ENCODE data around the gene KIAA0319L. TPM values are rescaled to one million over a fixed set of nuclear protein-coding genes. Genes with fewer than 3 reads are reported as not detected.

Gene KIAA0319L
- total RNA-seq (2014; rRNA removed; shearing (Covaris generic)) = 22.8 and 23.7 TPM in 2 replicates

GRCh38 chr1:35557118-35557610 is at the start of gene KIAA0319L:
Gene KIAA0319L (minus strand): TSS chr1:35557403. CDS start chr1:35554491, 2,912 bp downstream.
- Histone ChIP-seq H3K36me3 (peaks cover 30% of the 10 kb centered on the region), H3K4me3 (peak within 1 kb of the TSS; percentile 86), H3K4me1 (replicated peaks) (peaks cover 19% of the 10 kb centered on the region), H3K27ac (peak within 1 kb of the TSS; percentile 85), H3K27me3 (replicated peaks) (no peaks in the 10 kb centered on the region), H3K9me3 (replicated peaks) (no peaks in the 10 kb centered on the region)
- DNase-seq (ENCODE audit: low read depth in 1 of 2, low spot score in 2 of 2) = peak; percentile 89 to 98

GRCh38 chr1:35605867-35606182 is 48.6 kb upstream of the KIAA0319L start:
- peak; percentile 65 to 73 for DNase-seq (ENCODE audit: low read depth in 1 of 2, low spot score in 2 of 2)
- Histone ChIP-seq H3K4me3 (no peak overlapping the region), H3K36me3 (peaks cover 80% of the 10 kb centered on the region), H3K27ac (peak overlapping the region; percentile 20), H3K9me3 (replicated peaks) (no peaks in the 10 kb centered on the region), H3K4me1 (replicated peaks) (peaks cover 36% of the 10 kb centered on the region), H3K27me3 (replicated peaks) (no peaks in the 10 kb centered on the region)

- H3K4me1 ChIP-seq (replicated peaks) = peaks cover 36% of the 10 kb centered on the region
- H3K36me3 ChIP-seq = peaks cover 81% of the 10 kb centered on the region
- H3K27me3 ChIP-seq (replicated peaks) = no peaks in the 10 kb centered on the region
- H3K9me3 ChIP-seq (replicated peaks) = no peaks in the 10 kb centered on the region
- H3K27ac ChIP-seq = peak overlapping the region; percentile 20
- no peak for DNase-seq (ENCODE audit: low read depth in 1 of 2, low spot score in 2 of 2)
- no peak overlapping the region for H3K4me3 ChIP-seq
These were observed 48.1 kb upstream of the KIAA0319L start for GRCh38 chr1:35605071-35605866.

GRCh38 chr1:35603941-35604340 is 46.7 kb upstream of the KIAA0319L start:
- Histone ChIP-seq H3K27ac (no peak overlapping the region), H3K4me3 (no peak overlapping the region), H3K4me1 (replicated peaks) (peaks cover 36% of the 10 kb centered on the region), H3K36me3 (peaks cover 85% of the 10 kb centered on the region), H3K9me3 (replicated peaks) (no peaks in the 10 kb centered on the region), H3K27me3 (replicated peaks) (no peaks in the 10 kb centered on the region)
- DNase-seq (ENCODE audit: low read depth in 1 of 2, low spot score in 2 of 2) = no peak

- no peak overlapping the region for H3K27ac ChIP-seq
- no peaks in the 10 kb centered on the region for H3K27me3 ChIP-seq (replicated peaks)
- peaks cover 36% of the 10 kb centered on the region for H3K4me1 ChIP-seq (replicated peaks)
- H3K9me3 ChIP-seq (replicated peaks) = no peaks in the 10 kb centered on the region
- peaks cover 84% of the 10 kb centered on the region for H3K36me3 ChIP-seq
- no peak for DNase-seq (ENCODE audit: low read depth in 1 of 2, low spot score in 2 of 2)
- H3K4me3 ChIP-seq = no peak overlapping the region
These were observed 46.3 kb upstream of the KIAA0319L start for GRCh38 chr1:35603468-35603867.

- Histone ChIP-seq H3K27ac (no peak overlapping the region), H3K9me3 (replicated peaks) (no peaks in the 10 kb centered on the region), H3K4me3 (no peak overlapping the region), H3K36me3 (peaks cover 82% of the 10 kb centered on the region), H3K27me3 (replicated peaks) (no peaks in the 10 kb centered on the region), H3K4me1 (replicated peaks) (peaks cover 14% of the 10 kb centered on the region)
- DNase-seq (ENCODE audit: low read depth in 1 of 2, low spot score in 2 of 2) = no peak
These were observed 43.4 kb upstream of the KIAA0319L start for GRCh38 chr1:35600593-35600992.

GRCh38 chr1:35599411-35599810 is 42.2 kb upstream of the KIAA0319L start:
- Histone ChIP-seq H3K4me1 (replicated peaks) (peaks cover 4% of the 10 kb centered on the region; the same call in 1 of the 2 replicates), H3K4me3 (no peak overlapping the region), H3K27me3 (replicated peaks) (no peaks in the 10 kb centered on the region), H3K27ac (no peak overlapping the region), H3K36me3 (peaks cover 71% of the 10 kb centered on the region), H3K9me3 (replicated peaks) (no peaks in the 10 kb centered on the region)
- DNase-seq (ENCODE audit: low read depth in 1 of 2, low spot score in 2 of 2) = no peak

- no peaks in the 10 kb centered on the region for H3K9me3 ChIP-seq (replicated peaks)
- no peaks in the 10 kb centered on the region for H3K27me3 ChIP-seq (replicated peaks)
- H3K36me3 ChIP-seq = peaks cover 67% of the 10 kb centered on the region
- DNase-seq (ENCODE audit: low read depth in 1 of 2, low spot score in 2 of 2) = no peak
- H3K4me1 ChIP-seq (replicated peaks) = no peaks in the 10 kb centered on the region
- no peak overlapping the region for H3K4me3 ChIP-seq
- H3K27ac ChIP-seq = no peak overlapping the region
These were observed 41.7 kb upstream of the KIAA0319L start for GRCh38 chr1:35598895-35599294.

GRCh38 chr1:35597870-35598269 is 40.7 kb upstream of the KIAA0319L start:
- Histone ChIP-seq H3K27me3 (replicated peaks) (no peaks in the 10 kb centered on the region), H3K9me3 (replicated peaks) (no peaks in the 10 kb centered on the region), H3K27ac (no peak overlapping the region), H3K36me3 (peaks cover 58% of the 10 kb centered on the region), H3K4me1 (replicated peaks) (no peaks in the 10 kb centered on the region), H3K4me3 (no peak overlapping the region)
- DNase-seq (ENCODE audit: low read depth in 1 of 2, low spot score in 2 of 2) = no peak

- Histone ChIP-seq H3K9me3 (replicated peaks) (no peaks in the 10 kb centered on the region), H3K27ac (no peak overlapping the region), H3K27me3 (replicated peaks) (no peaks in the 10 kb centered on the region), H3K4me1 (replicated peaks) (no peaks in the 10 kb centered on the region), H3K4me3 (no peak overlapping the region), H3K36me3 (peaks cover 40% of the 10 kb centered on the region)
- DNase-seq (ENCODE audit: low read depth in 1 of 2, low spot score in 2 of 2) = no peak
These were observed 38.5 kb upstream of the KIAA0319L start for GRCh38 chr1:35595684-35596083.

GRCh38 chr1:35594005-35594760 is 37.0 kb upstream of the KIAA0319L start:
- H3K9me3 ChIP-seq (replicated peaks) = no peaks in the 10 kb centered on the region
- no peaks in the 10 kb centered on the region for H3K27me3 ChIP-seq (replicated peaks)
- H3K4me1 ChIP-seq (replicated peaks) = no peaks in the 10 kb centered on the region
- H3K36me3 ChIP-seq = peaks cover 25% of the 10 kb centered on the region
- H3K27ac ChIP-seq = no peak overlapping the region
- DNase-seq (ENCODE audit: low read depth in 1 of 2, low spot score in 2 of 2) = no peak
- H3K4me3 ChIP-seq = no peak overlapping the region

- no peak for DNase-seq (ENCODE audit: low read depth in 1 of 2, low spot score in 2 of 2)
- Histone ChIP-seq H3K27me3 (replicated peaks) (no peaks in the 10 kb centered on the region), H3K27ac (no peak overlapping the region), H3K36me3 (peaks cover 18% of the 10 kb centered on the region), H3K4me3 (no peak overlapping the region), H3K4me1 (replicated peaks) (no peaks in the 10 kb centered on the region), H3K9me3 (replicated peaks) (no peaks in the 10 kb centered on the region)
These were observed 36.0 kb upstream of the KIAA0319L start for GRCh38 chr1:35592991-35593769.

GRCh38 chr1:35591211-35591610 is 34.0 kb upstream of the KIAA0319L start:
- DNase-seq (ENCODE audit: low read depth in 1 of 2, low spot score in 2 of 2) = no peak
- H3K27me3 ChIP-seq (replicated peaks) = no peaks in the 10 kb centered on the region
- no peaks in the 10 kb centered on the region for H3K4me1 ChIP-seq (replicated peaks)

More at GRCh38 chr1:35591211-35591610, 34.0 kb upstream of the KIAA0319L start:
- peaks cover 5% of the 10 kb centered on the region; the same call in 1 of the 2 replicates for H3K36me3 ChIP-seq
- H3K27ac ChIP-seq = no peak overlapping the region
- no peak overlapping the region for H3K4me3 ChIP-seq
- no peaks in the 10 kb centered on the region for H3K9me3 ChIP-seq (replicated peaks)

Measured in SJSA1 (cell line).